Tibial nerve (tissue), 4 donors: ENCODE data around the gene ARMC9. TPM values are rescaled to one million over a fixed set of nuclear protein-coding genes. Genes with fewer than 3 reads are reported as not detected.
"Not testable (repeated sequence)": the region's sequence is repeated elsewhere in the genome, so short reads cannot be mapped to it uniquely, and the experiment has no call there.

Experiments
- DNase-seq, 2 donors: peaks; one replicate each; pipeline ENCODE4 v3.0.0-alpha.2; 2019; ENCODE audit warnings: low spot score in 2 of 2
- H3K27ac ChIP-seq, 4 donors: fragments of 200-600 bp; sonication (generic) in 3 of 4; one replicate each; pipeline ENCODE4 v1.5.1; 2017 to 2019; ENCODE audit warnings: mild to moderate bottlenecking in 1 of 4
- H3K27me3 ChIP-seq, 2 donors: fragments of 200-600 bp; sonication (generic) in 1 of 2; one replicate each; pipeline versions ENCODE4 v1.5.1 to v1.6.0; 2017 to 2019
- H3K36me3 ChIP-seq, 3 donors: fragments of 200-600 bp; sonication (generic); one replicate each; pipeline ENCODE4 v1.5.1; 2018 to 2019
- H3K4me1 ChIP-seq, 4 donors: fragments of 200-600 bp; sonication (generic) in 3 of 4; one replicate each; pipeline ENCODE4 v1.5.1; 2017 to 2019
- H3K4me3 ChIP-seq, 4 donors: fragments of 200-600 bp; sonication (generic) in 3 of 4; one replicate each; pipeline ENCODE4 v1.5.1; 2017 to 2019; ENCODE audit warnings: mild to moderate bottlenecking in 1 of 4, moderate library complexity in 1 of 4
- H3K9me3 ChIP-seq, 4 donors: fragments of 200-600 bp; sonication (generic) in 3 of 4; one replicate each; pipeline ENCODE4 v1.5.1; 2017 to 2019
- EP300 ChIP-seq, 2 donors: sonication (generic); formaldehyde crosslinking; IDR thresholded peaks; one replicate each; pipeline ENCODE4 v1.6.1; 2017; ENCODE audit warnings: antibody characterized with exemption in 2 of 2, mild to moderate bottlenecking in 1 of 2
- POLR2A ChIP-seq, 2 donors: fragments of 450-650 bp; IDR thresholded peaks; one replicate each; pipeline ENCODE4 v1.6.1; 2017; ENCODE audit warnings: antibody characterized with exemption in 2 of 2, mild to moderate bottlenecking in 2 of 2, moderate library complexity in 2 of 2
- WGBS, 2 donors: methylation state at CpG; one replicate each; pipeline ENCODE4 v1.1.5; 2018; 5-methylcytosine and 5-hydroxymethylcytosine counted together
- total RNA-seq, 4 donors: library from RNA; depleted of rRNA; stranded (reverse); fragments of >200 nt; gene quantifications; one replicate each; pipeline ENCODE4 v1.1.0, GENCODE V29; 2016
- TF ChIP-seq, protein P1 (sequence below), 5 experiments: fragments of 200-600 bp in 3 of 5; fragments of 450-650 bp in 2 of 5; sonication (generic) in 3 of 5; IDR thresholded peaks; one replicate each; pipeline ENCODE4 v1.5.1; 2016 to 2019; ENCODE audit warnings: antibody characterized with exemption in 5 of 5, mild to moderate bottlenecking in 3 of 5, moderate library complexity in 2 of 5

ARMC9 gene
- total RNA-seq, 4 donors from 2014 or later: 8.7 to 30.0 (median 18.6) TPM

DNA sequence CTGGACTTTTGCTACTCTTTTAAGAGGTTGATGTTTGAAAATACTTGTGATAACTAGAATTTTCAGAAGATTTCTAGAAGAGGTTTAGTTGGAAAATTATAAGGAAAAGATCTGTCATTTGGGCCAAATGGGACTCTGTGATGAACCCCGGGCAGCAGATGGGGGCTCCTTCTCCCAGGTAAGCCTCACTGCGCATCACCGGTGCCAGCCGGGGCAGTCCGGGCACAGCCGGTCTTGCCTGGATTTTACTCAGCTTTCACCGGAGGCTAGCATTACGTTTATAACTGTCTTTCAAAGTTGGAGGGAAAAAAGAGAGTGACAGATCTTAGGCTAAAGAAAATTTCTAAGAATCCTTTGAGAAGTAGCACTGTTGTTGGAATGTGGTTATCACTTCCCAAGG is 99.7 kb downstream of the ARMC9 start:
- TF ChIP-seq, protein P1, sequence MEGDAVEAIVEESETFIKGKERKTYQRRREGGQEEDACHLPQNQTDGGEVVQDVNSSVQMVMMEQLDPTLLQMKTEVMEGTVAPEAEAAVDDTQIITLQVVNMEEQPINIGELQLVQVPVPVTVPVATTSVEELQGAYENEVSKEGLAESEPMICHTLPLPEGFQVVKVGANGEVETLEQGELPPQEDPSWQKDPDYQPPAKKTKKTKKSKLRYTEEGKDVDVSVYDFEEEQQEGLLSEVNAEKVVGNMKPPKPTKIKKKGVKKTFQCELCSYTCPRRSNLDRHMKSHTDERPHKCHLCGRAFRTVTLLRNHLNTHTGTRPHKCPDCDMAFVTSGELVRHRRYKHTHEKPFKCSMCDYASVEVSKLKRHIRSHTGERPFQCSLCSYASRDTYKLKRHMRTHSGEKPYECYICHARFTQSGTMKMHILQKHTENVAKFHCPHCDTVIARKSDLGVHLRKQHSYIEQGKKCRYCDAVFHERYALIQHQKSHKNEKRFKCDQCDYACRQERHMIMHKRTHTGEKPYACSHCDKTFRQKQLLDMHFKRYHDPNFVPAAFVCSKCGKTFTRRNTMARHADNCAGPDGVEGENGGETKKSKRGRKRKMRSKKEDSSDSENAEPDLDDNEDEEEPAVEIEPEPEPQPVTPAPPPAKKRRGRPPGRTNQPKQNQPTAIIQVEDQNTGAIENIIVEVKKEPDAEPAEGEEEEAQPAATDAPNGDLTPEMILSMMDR (IDR thresholded peaks at IDR 0.05): no peak
- no peak for TF ChIP-seq POLR2A (IDR thresholded peaks at IDR 0.05)
- TF ChIP-seq EP300 (IDR thresholded peaks at IDR 0.05): no peak
- no peak for DNase-seq
- WGBS, 2 donors: 94 to 95% methylated on average over 8 of the region's 8 CpGs
- peaks cover 0 to 23% (median 0%) of the 10 kb centered on the region in 3 donors for H3K36me3 ChIP-seq
- peaks cover 0 to 7% (median 2%) of the 10 kb centered on the region in 4 donors for H3K4me1 ChIP-seq
- H3K27me3 ChIP-seq: no peaks in the 10 kb centered on the region
- no peaks in the 10 kb centered on the region for H3K9me3 ChIP-seq
- no peak overlapping the region for H3K27ac ChIP-seq
- no peak overlapping the region for H3K4me3 ChIP-seq

DNA sequence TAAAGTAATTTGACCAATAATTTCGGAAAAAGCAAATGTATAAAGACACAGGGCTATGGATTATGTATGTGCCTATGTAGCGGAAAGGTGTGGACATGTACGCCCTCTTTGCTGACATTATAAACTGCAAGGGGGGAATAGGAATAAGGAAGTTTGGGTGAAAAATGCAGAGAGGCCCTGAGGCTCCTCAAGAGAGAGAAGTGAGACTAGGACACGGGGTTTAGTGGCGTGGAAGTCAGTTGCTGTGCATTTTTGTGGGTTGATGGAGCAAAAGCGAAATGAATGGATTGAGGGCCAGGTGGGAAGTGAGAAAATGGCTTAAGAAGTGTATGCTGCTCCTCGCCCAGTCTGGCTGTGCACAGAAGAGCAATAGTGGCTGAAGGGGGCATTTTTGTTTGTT is 100.8 kb downstream of the ARMC9 start:
- TF ChIP-seq POLR2A (IDR thresholded peaks at IDR 0.05) (no peak), EP300 (IDR thresholded peaks at IDR 0.05) (no peak)
- TF ChIP-seq, protein P1 (IDR thresholded peaks at IDR 0.05): no peak
- Histone ChIP-seq H3K9me3 (no peaks in the 10 kb centered on the region), H3K4me3 (no peak overlapping the region), H3K27me3 (no peaks in the 10 kb centered on the region), H3K36me3 (peaks cover 0 to 11% (median 0%) of the 10 kb centered on the region in 3 donors), H3K4me1 (peaks cover 0 to 7% (median 2%) of the 10 kb centered on the region in 4 donors), H3K27ac (no peak overlapping the region)
- no peak for DNase-seq
- WGBS, 2 donors: 83% methylated on average over 7 of the region's 7 CpGs

DNA sequence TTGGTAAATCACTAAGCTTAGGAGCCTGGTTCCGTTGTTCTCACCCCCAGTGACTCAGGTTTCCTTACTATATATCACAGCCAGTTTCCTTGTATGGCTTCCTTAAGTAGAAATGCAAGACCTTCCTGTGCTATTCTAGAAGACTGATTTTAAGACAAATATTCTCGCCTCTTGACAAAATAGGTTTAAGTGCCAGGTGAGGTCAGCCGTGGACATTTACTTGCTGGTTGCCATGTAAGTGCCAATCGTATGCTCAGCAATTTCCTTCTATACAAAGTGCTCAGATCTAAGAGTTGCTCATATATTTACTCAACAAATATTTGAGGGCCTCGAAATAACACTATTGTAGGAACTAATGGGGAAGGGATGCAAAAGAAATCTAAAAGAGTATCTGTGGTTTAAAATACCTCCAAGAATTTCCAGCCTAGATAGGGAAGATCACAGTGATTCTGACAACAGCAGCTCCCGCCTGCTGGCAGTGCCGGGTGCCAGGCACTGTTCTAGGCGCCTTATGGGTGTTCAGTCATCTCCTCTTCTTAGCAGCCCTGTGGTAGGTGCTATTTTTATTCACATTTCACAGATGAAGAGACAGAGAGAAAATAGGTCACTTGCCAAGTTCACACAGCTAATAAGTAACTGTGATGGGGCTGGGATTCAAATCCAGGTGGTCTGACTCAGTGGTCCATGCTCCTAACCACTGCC is 101.7 kb downstream of the ARMC9 start:
- Histone ChIP-seq H3K4me3 (no peak overlapping the region), H3K27me3 (no peaks in the 10 kb centered on the region), H3K27ac (no peak overlapping the region), H3K9me3 (no peaks in the 10 kb centered on the region), H3K4me1 (peaks cover 0 to 7% (median 2%) of the 10 kb centered on the region in 4 donors), H3K36me3 (peaks cover 0 to 3% (median 0%) of the 10 kb centered on the region in 3 donors)
- DNase-seq: no peak
- 78 to 88% methylated on average over 8 of the region's 8 CpGs for WGBS, 2 donors
- TF ChIP-seq POLR2A (IDR thresholded peaks at IDR 0.05): no peak
- no peak for TF ChIP-seq EP300 (IDR thresholded peaks at IDR 0.05)
- TF ChIP-seq, protein P1 (IDR thresholded peaks at IDR 0.05): no peak

DNA sequence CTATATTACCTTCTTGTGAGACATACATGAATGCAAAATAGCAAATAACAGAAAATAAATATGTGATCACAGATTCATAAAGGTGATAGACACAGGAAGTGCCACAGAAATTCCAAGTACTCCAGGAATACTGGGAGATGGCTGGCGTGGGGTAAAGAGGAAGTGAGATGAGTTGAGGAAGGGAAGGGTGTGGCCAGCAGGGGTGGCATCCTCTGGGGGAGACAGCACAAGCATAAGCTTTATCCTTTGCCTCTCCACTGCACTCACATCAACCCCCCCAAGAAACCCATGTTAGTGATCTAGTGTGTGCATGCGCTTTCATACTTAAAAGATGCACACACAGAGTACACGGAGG is 102.3 kb downstream of the ARMC9 start:
- Histone ChIP-seq H3K36me3 (no peaks in the 10 kb centered on the region), H3K27me3 (no peaks in the 10 kb centered on the region), H3K4me1 (peaks cover 0 to 7% (median 2%) of the 10 kb centered on the region in 4 donors), H3K27ac (no peak overlapping the region), H3K9me3 (no peaks in the 10 kb centered on the region), H3K4me3 (no peak overlapping the region)
- DNase-seq: no peak
- 84 to 93% methylated on average over 3 of the region's 3 CpGs for WGBS, 2 donors
- TF ChIP-seq POLR2A (IDR thresholded peaks at IDR 0.05): no peak
- TF ChIP-seq, protein P1 (IDR thresholded peaks at IDR 0.05): no peak
- TF ChIP-seq EP300 (IDR thresholded peaks at IDR 0.05): no peak

DNA sequence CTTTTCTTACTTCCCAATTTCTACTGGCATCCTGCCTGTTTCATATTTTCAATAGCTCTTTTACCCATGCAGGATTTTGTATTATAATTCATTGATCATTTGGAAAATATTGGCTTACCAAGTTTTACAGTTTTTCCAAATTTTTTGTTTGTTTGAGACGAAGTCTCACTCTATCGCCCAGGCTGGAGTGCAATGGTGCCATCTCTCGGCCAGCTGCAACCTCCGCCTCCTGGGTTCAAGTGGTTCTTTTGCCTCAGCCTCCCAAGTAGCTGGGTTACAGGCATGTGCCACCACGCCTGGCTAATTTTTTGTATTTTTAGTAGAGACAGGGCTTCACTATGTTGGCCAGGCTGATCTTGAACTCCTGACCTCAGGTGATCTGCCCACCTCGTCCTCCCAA is 105.8 kb downstream of the ARMC9 start:
- not testable (repeated sequence) for H3K9me3 ChIP-seq, H3K27me3 ChIP-seq, H3K36me3 ChIP-seq, H3K4me3 ChIP-seq, DNase-seq, H3K27ac ChIP-seq, H3K4me1 ChIP-seq
- 90 to 96% methylated on average over 6 of the region's 6 CpGs for WGBS, 2 donors
